TTC549 (cell line): Measurements from ENCODE around the gene DERL3.

Source experiments
- FAIRE-seq: peaks from 2 replicates; lab custom pipeline; 2012; peaks lifted over from hg19 to GRCh38; lab: Jason Lieb, UNC

The DERL3 gene

DNA sequence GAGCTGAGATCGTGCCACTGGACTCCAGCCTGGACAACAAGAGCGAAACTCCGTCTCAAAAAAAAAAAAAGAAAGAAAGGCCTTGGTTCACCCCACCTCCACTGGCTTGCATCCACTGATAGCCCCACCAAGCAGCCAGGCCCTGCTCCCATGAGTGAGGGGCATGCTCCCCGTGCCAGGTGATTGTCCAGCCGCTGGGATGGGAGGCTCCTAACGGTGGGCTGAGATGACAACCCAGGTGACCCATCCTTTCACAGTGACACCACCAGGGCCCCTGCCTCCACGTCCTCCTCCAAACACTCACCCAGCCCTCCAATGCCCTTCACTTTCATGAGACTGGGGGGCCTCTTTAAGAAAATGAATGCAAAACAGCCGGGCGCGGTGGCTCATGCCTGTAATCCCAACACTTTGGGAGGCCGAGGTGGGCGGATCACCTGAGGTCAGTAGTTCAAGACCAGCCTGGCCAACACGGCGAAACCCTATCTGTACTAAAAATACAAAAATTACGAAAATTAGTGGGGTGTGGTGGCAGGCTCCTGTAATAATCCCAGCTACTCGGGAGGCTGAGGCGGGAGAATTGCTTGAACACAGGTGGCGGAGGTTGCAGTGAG is 8.6 kb upstream of the DERL3 start:
- FAIRE-seq: no peak

DNA sequence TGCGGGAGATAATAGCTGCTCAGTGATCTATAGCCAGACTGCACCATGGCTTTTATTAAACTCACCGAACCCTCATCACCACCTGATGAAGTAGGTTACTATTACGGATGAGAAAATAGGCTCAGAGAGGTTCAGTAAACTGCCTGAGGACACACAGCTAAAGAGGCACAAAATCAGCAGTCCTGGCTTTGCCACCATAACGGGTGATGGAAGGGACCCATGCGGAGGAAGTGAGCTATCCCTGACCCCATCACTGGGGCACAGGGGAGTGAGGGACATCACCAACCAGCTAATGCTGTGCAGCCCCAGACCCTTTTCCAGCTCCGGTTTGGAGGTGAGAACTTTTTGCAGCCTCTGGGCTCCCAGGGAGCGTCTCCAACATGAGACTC is 7.3 kb upstream of the DERL3 start:
- no peak for FAIRE-seq

- no peak for FAIRE-seq
Observed at GRCh38 chr22:23845265-23846080, 6.7 kb upstream of the DERL3 start.

- no peak for FAIRE-seq
Observed at GRCh38 chr22:23844739-23845202, 6.0 kb upstream of the DERL3 start.

DNA sequence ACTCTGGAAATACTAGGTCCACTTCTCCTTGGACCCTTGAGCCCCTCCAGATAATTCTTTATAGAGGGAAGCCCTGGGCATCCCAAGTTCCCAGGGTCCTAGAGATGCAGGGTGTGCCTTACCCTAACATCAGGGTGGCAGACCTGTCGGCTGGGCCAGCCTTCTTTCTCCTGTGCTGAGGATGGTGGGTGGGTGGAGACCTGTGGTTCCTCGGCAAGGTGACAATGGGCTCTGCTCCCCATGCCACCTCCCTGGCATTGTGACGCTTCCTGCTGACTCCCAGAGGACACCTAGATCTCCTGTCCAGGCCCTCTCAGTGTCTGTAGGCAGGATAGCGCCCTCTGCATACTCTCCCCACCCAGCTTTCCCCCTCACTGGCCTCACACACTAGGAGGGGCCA is 3.8 kb upstream of the DERL3 start:
- FAIRE-seq: no peak

- no peak for FAIRE-seq
Observed at GRCh38 chr22:23841736-23842445, 3.1 kb upstream of the DERL3 start.

- no peak for FAIRE-seq
Observed at GRCh38 chr22:23841292-23841691, 2.5 kb upstream of the DERL3 start.

DNA sequence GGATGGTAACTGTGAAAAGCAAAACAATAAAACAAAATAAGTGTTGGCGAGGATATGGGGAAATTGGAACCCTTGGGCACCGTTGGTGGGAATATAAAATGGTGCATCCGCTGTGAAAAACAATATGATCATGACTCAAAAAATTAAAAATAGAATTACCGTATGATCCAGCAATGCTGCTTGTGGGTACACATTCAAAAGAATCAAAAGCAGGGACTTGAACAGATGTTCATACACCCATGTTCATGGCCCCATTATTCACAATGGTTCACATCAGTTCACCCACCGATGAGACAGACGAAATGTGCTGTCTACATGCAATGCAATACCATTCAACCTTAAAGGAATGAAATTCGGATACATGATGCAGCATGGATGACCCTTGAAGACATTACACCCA is 1.2 kb upstream of the DERL3 start:
- no peak for FAIRE-seq

GRCh38 chr22:23837911-23838680 is 710 bp downstream of the DERL3 start:
- FAIRE-seq: no peak

GRCh38 chr22:23837496-23837859 is 1.3 kb downstream of the DERL3 start:
- FAIRE-seq: no peak

- FAIRE-seq: no peak
Observed at GRCh38 chr22:23836692-23837495, 1.9 kb downstream of the DERL3 start.

GRCh38 chr22:23836281-23836680 is 2.5 kb downstream of the DERL3 start:
- no peak for FAIRE-seq

DNA sequence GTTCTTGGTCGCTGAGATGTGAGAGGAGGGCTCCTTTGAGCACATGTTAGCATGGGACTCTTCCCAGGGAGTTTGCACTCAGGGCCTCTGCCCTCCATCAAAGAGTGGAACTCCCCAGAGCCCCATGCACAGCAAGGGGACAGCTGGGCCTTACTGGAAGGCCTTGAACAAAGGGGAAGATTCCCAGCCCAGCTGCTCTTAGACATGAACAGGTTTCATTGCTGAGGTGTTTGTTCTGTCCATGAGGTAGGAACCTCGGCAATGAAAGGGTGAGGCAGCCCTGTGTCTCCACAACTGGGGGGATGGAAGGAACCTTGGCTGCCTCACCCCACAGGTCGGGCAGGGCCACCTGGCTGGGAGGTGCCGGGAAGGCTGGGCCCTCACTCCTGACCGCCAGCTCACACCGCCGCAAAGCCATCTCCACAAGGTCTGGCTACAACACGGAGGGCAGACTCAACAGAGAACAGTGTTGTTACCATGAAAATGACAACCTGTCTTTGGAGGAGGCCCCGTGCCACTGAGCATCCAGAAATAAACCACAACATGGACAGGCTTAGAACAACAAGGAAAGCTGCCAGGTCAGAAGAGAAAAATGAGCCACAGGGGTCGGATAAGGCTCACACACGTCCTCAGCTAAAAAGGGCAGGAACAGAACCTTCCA is 3.2 kb downstream of the DERL3 start:
- no peak for FAIRE-seq

DNA sequence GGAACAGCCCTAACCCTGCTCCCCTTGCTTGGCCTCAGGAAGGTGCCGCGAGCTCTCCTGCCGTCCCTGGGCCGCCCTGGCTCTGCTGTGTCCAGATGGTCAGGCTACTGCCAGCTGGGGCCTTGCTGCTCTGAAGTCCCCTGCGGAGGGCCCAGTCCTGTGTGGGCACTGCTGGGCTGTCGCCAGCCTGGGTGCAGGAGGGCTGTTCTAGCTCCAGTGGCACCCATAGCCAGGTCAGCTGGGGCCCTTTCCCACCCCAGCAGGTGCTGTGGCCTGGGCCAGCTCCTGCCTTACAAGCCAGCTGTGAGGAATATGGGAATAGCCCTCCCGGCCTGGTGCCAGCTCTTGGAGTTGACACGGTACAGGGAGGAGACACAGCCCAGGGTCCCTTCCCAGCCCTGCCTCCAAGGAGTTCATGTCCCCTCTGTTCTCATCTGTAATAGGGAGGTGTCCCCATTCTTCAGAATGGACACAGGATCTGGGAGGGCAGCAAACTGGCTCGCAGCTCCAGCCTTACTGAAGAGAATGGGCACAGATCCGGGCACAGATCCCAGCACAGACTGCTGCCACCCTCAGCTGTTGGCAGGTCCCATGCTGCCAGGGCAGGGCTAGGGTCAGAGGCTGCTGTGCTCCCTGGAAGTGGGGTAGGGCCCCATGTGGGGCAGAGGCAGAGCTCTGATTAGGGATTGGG is 3.9 kb downstream of the DERL3 start:
- FAIRE-seq: no peak

DNA sequence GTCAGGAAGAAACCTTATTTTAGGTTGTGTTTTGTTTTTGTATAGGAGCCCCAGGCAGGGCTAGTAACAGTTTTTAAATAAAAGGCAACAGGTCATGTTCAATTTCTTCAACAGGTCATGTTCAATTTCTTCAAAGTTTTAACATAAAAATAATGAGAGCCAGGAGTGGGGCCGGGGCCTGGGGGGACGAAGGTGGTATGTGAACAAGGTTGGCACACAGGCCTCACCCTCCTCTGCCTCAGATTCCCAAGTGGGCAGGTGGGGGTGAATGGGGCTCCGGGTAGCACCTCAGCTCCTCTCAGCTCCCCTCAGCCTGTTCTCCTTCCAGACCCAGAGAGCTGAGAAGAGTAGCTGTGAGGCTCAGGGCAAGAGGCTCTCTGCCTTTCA is 4.4 kb downstream of the DERL3 start:
- FAIRE-seq: no peak

GRCh38 chr22:23833911-23834317 is 4.9 kb downstream of the DERL3 start:
- FAIRE-seq: no peak

DNA sequence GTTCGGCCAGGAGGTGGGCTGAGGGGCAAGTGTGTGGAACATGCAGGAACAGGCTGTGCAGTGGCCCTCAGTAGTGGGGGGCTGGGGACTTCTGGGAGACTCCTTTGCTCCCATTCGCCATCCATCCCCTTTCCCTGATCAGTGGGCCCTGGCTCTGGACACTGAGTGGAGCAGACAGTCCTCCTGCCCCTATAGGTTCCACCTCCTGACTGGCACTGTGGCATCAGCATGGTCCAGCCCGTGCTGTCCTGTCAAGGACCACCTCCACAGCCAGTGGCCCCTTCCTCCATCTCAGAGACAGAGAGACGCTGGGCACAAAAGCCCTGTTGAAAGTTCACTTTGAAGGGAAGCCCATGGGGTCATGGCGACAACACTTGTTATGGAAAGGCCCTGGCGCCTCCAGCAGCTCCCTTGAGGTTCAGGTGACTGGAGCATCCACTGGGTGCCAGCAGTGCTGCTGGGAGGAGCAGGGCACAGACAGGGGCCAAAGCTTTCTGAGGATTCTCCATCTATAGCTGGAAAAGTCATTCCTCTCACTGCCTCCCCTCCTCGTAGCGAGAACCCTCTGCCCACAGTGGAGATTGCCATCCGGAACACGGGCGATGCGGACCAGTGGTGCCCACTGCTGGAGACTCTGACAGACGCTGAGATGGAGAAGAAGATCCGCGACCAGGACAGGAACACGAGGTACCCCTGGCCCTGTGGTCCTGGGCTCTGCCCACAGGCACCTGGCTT is 5.6 kb downstream of the DERL3 start:
- FAIRE-seq: no peak

DNA sequence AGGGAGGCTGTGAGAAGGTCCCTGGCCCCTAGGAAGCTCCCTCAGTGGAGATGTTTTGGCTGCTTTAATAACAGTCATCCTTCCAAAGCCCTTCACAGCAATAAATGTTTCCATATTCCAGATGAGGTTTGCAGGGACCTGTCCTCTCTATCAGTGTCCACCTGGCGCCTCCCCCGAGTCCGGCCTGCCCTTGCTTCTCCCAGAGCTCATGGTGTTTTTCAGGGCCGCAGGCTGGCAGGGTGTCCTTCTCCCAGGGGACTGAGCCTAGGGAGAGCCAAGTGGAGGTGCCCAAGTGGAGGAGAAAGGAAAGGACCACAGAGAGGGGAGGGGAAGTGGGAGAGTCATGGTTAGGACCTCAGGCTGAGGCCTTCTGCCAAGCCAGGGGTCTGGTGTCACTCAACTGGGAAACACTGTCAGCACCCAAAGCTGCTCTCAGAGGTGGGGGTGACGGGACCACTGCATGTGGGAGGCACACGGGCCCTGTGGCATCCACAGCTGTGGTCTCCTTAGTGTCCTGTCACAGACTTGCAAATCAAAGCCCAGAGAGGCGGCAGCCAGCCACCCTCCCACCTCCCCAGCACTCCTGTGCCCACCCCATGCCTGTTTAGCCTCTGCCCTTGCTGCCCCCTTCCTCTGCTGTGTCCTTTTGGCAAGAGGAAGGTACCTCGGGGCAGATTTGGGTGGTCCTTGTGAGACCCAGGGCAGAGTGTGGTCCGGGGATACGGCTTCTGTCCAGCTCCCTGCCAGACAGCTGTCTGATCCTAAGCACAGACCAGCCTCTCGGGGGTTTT is 6.4 kb downstream of the DERL3 start:
- no peak for FAIRE-seq

DNA sequence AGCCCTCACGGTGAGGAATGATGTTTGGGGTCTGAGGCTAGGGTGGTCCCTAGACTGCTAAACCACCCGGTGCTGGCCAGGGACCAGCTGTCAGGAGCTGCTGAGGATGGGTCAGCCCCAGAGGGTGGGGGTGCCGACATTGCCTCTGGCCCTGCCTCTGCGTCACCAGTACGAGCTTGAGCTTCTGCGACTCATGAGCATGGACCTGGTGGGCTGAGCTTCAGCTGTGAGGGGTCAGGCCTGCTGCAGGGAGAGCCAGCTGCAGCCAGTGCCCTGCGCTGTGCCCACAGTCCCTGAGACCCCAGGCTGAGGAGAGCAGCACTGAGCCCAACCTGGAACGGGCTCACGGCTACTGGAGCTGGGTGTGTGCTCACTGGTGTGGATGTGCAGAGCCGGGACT is 7.0 kb downstream of the DERL3 start:
- no peak for FAIRE-seq
